HG03196 (cell line): Measurements from ENCODE around the gene PKD2L1.
A peak's percentile ranks its signal among the peaks of the same experiment; 100 is the strongest.
"Not testable (repeated sequence)": the region's sequence is repeated elsewhere in the genome, so short reads cannot be mapped to it uniquely, and the experiment has no call there.

Experiments
- ATAC-seq: cut with Tn5 transposase; IDR thresholded peaks from one replicate; pipeline ENCODE4 v1.9.1; 2021; ENCODE audit not compliant: unreplicated experiment

The PKD2L1 gene

GRCh38 chr10:100330079-100330478, at the start of gene PKD2L1:
TSS of gene PKD2L1 (minus strand) at chr10:100330228. CDS start at chr10:100330103, 125 bp downstream.
- no peak for ATAC-seq

GRCh38 chr10:100377830-100378229, 47.8 kb upstream of the PKD2L1 start:
- no peak for ATAC-seq

GRCh38 chr10:100376656-100377055, 46.6 kb upstream of the PKD2L1 start:
- not testable (repeated sequence) for ATAC-seq

- ATAC-seq = not testable (repeated sequence)
Measured at GRCh38 chr10:100374677-100375353, 44.8 kb upstream of the PKD2L1 start.

- ATAC-seq = no peak
Measured at GRCh38 chr10:100374200-100374655, 44.2 kb upstream of the PKD2L1 start.

- peak; percentile 94 for ATAC-seq
Measured at GRCh38 chr10:100373298-100374199, 43.5 kb upstream of the PKD2L1 start.

GRCh38 chr10:100372415-100373297, 42.6 kb upstream of the PKD2L1 start:
- ATAC-seq = no peak

- no peak for ATAC-seq
Measured at GRCh38 chr10:100371482-100372027, 41.5 kb upstream of the PKD2L1 start.

- ATAC-seq = no peak
Measured at GRCh38 chr10:100370714-100371481, 40.9 kb upstream of the PKD2L1 start.

GRCh38 chr10:100368721-100369120, 38.7 kb upstream of the PKD2L1 start:
- no peak for ATAC-seq

- ATAC-seq = no peak
Measured at GRCh38 chr10:100364735-100365391, 34.8 kb upstream of the PKD2L1 start.

GRCh38 chr10:100364175-100364574, 34.1 kb upstream of the PKD2L1 start:
- ATAC-seq = no peak

- no peak for ATAC-seq
Measured at GRCh38 chr10:100362570-100363496, 32.8 kb upstream of the PKD2L1 start.

GRCh38 chr10:100360234-100360633, 30.2 kb upstream of the PKD2L1 start:
- ATAC-seq = no peak

GRCh38 chr10:100359529-100360150, 29.6 kb upstream of the PKD2L1 start:
- ATAC-seq = no peak

- no peak for ATAC-seq
Measured at GRCh38 chr10:100359030-100359432, 29.0 kb upstream of the PKD2L1 start.

GRCh38 chr10:100357059-100357858, 27.2 kb upstream of the PKD2L1 start:
- no peak for ATAC-seq
